Gastroesophageal sphincter (tissue), 4 donors: Measurements from ENCODE around the gene CD28. TPM values are rescaled to one million over a fixed set of nuclear protein-coding genes. Genes with fewer than 3 reads are reported as not detected.
A peak's percentile ranks its signal among the peaks of the same experiment; 100 is the strongest.

Experiments used
- ATAC-seq: fragments of 150-250 bp; one replicate; pipeline ENCODE4 v1.9.1; 2016; ENCODE audit warnings: mild to moderate bottlenecking, moderate library complexity
- H3K27ac ChIP-seq, 4 donors: fragments of 200-600 bp; sonication (generic) in 3 of 4; 1 replicate in 3 of 4; 2 replicates in 1 of 4; pipeline ENCODE4 v1.5.1; 2016 to 2019
- H3K27me3 ChIP-seq: fragments of 200-600 bp; sonication (generic); one replicate; pipeline ENCODE4 v1.5.1; 2019
- H3K36me3 ChIP-seq, 2 donors: fragments of 200-600 bp; sonication (generic); one replicate each; pipeline ENCODE4 v1.5.1; 2019; ENCODE audit warnings: control low read depth in 1 of 2
- H3K4me1 ChIP-seq, 3 donors: fragments of 200-600 bp; sonication (generic); 1 replicate in 2 of 3; 2 replicates in 1 of 3; pipeline ENCODE4 v1.5.1; 2016 to 2019; ENCODE audit warnings: control low read depth in 2 of 3
- H3K4me3 ChIP-seq, 2 donors: fragments of 200-600 bp; sonication (generic); one replicate each; pipeline ENCODE4 v1.5.1; 2019; ENCODE audit warnings: mild to moderate bottlenecking in 1 of 2, moderate library complexity in 1 of 2
- H3K9me3 ChIP-seq, 3 donors: fragments of 200-600 bp; sonication (generic); one replicate each; pipeline ENCODE4 v1.5.1; 2017 to 2019; ENCODE audit warnings: control low read depth in 2 of 3
- EP300 ChIP-seq: sonication (generic); formaldehyde crosslinking; IDR thresholded peaks from one replicate; pipeline ENCODE4 v1.6.1; 2017; ENCODE audit warnings: antibody characterized with exemption, mild to moderate bottlenecking
- POLR2A ChIP-seq, 2 donors: fragments of 450-650 bp; IDR thresholded peaks; one replicate each; pipeline ENCODE4 v1.6.1; 2017; ENCODE audit warnings: antibody characterized with exemption in 2 of 2, mild to moderate bottlenecking in 2 of 2, moderate library complexity in 1 of 2
- POLR2AphosphoS5 ChIP-seq: sonication (generic); formaldehyde crosslinking; IDR thresholded peaks from one replicate; pipeline ENCODE4 v1.6.1; 2017; ENCODE audit warnings: antibody characterized with exemption
- WGBS, 2 donors: methylation state at CpG; one replicate each; pipeline ENCODE4 v1.1.5; 2018; ENCODE audit warnings: low coverage in 1 of 2; 5-methylcytosine and 5-hydroxymethylcytosine counted together
- total RNA-seq, 4 donors: library from RNA; depleted of rRNA; stranded (reverse); fragments of >200 nt; gene quantifications; one replicate each; pipeline ENCODE4 v1.1.0, GENCODE V29; 2016
- TF ChIP-seq, protein P1 (sequence below), 4 experiments: fragments of 200-600 bp in 2 of 4; fragments of 450-650 bp in 2 of 4; sonication (generic) in 1 of 4; IDR thresholded peaks; one replicate each; pipeline ENCODE4 v1.5.1; 2017 to 2019; ENCODE audit warnings: antibody characterized with exemption in 4 of 4, mild to moderate bottlenecking in 2 of 4, moderate library complexity in 2 of 4

CD28 gene
- total RNA-seq, 4 donors from 2014 or later: 0.19 to 2.3 (median 1.4) TPM

DNA sequence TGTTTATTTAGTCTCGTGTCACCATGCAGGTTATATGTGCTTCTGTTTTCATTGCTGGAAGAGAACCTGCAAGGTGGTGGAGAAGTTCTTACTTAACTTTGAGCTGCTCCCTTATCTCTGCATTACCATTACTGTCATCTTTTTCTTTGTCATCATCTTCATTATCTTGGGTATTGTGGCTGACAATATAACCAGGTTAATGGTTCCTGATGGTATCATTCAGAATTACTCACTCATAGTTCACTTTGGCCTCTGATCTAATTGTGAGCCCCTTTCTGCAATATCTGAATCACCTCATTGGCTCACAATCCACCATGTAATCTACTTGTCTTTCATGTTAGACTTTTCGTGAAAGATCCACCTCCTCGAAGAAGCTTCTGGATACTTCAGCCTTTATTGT is 5.0 kb downstream of the CD28 start:
- H3K4me3 ChIP-seq: no peak overlapping the region
- ATAC-seq: no peak
- no peaks in the 10 kb centered on the region for H3K27me3 ChIP-seq
- H3K27ac ChIP-seq: no peak overlapping the region
- TF ChIP-seq, protein P1, sequence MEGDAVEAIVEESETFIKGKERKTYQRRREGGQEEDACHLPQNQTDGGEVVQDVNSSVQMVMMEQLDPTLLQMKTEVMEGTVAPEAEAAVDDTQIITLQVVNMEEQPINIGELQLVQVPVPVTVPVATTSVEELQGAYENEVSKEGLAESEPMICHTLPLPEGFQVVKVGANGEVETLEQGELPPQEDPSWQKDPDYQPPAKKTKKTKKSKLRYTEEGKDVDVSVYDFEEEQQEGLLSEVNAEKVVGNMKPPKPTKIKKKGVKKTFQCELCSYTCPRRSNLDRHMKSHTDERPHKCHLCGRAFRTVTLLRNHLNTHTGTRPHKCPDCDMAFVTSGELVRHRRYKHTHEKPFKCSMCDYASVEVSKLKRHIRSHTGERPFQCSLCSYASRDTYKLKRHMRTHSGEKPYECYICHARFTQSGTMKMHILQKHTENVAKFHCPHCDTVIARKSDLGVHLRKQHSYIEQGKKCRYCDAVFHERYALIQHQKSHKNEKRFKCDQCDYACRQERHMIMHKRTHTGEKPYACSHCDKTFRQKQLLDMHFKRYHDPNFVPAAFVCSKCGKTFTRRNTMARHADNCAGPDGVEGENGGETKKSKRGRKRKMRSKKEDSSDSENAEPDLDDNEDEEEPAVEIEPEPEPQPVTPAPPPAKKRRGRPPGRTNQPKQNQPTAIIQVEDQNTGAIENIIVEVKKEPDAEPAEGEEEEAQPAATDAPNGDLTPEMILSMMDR (IDR thresholded peaks at IDR 0.05): no peak
- TF ChIP-seq EP300 (no peak), POLR2AphosphoS5 (no peak), POLR2A (IDR thresholded peaks at IDR 0.05) (no peak)
- H3K4me1 ChIP-seq: no peaks in the 10 kb centered on the region
- H3K9me3 ChIP-seq: no peaks in the 10 kb centered on the region
- no peaks in the 10 kb centered on the region for H3K36me3 ChIP-seq
- 86 to 89% methylated on average over 3 of the region's 3 CpGs for WGBS, 2 donors

DNA sequence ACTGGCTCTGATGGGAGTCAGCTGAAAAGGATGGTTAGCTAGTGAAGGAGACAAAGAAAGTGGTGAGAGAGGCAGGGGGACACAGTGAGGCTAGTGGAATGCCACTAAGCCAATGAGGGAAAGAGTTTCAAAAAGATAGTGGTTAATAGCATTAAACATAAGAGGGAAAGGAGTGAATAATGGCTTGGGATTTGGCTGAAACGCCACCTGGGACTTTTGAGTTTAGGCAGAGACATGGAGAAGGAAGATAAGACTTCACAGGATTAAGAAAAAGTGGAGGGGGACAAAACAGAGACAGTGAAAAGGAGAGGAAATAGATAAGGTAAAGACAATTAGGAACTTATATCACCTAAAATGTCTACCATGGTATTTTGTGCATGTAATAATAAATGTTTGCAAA is 6.9 kb downstream of the CD28 start:
- no peak overlapping the region for H3K4me3 ChIP-seq
- H3K27me3 ChIP-seq: no peaks in the 10 kb centered on the region
- WGBS, 2 donors: 47 to 100% methylated on average over 1 of the region's 1 CpG
- no peaks in the 10 kb centered on the region for H3K4me1 ChIP-seq
- no peak for ATAC-seq
- H3K27ac ChIP-seq: no peak overlapping the region
- no peaks in the 10 kb centered on the region for H3K9me3 ChIP-seq
- TF ChIP-seq POLR2A (IDR thresholded peaks at IDR 0.05) (no peak), POLR2AphosphoS5 (no peak), EP300 (no peak)
- TF ChIP-seq, protein P1 (IDR thresholded peaks at IDR 0.05): no peak
- H3K36me3 ChIP-seq: no peaks in the 10 kb centered on the region

DNA sequence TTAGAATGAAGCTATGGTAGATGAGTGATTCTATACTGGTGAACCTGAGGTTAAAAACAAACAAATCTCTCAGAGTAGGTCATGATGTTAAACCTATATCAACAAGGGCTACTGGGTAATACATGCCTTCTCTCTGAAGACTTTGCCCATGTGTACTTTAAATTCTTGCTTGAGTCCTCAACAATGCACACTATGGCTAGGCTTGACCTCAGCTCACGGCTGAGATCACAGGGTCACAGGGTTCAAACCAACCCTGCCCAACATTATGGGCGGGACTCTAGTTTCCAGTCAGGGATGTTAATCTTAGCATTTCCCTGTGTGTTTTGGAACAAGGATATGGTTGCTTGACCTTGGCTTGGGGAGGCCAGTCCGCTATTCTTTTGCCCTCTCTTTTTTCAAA is 7.7 kb downstream of the CD28 start:
- Histone ChIP-seq H3K4me3 (no peak overlapping the region), H3K4me1 (no peaks in the 10 kb centered on the region), H3K27ac (no peak overlapping the region), H3K36me3 (no peaks in the 10 kb centered on the region), H3K9me3 (no peaks in the 10 kb centered on the region), H3K27me3 (no peaks in the 10 kb centered on the region)
- TF ChIP-seq EP300: no peak
- TF ChIP-seq, protein P1 (IDR thresholded peaks at IDR 0.05): no peak
- no peak for TF ChIP-seq POLR2A (IDR thresholded peaks at IDR 0.05)
- peak; percentile 20 for TF ChIP-seq POLR2AphosphoS5
- peak; percentile 34 for ATAC-seq
- WGBS, 2 donors: 70 to 80% methylated on average over 2 to 3 of the region's 3 CpGs

DNA sequence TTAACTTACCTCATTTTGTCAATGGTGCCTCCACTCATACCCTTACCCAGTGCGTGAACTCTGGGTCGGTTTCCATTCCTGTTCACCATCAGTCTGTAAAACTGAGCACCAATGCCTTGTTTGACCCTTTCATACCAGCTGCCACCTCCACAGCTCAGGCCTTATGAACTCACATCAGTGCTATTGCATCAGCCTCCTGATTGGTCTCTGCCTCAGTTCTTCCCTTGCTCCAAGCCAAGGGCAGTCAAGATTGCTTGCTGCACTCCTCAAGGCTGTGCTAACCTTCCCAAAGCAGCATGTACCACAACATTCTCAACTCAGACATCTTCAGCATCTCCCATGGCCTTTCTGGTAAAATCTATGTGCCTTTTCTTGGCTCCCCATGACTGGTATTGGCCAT is 9.3 kb downstream of the CD28 start:
- ATAC-seq: no peak
- no peak overlapping the region for H3K27ac ChIP-seq
- no peaks in the 10 kb centered on the region for H3K4me1 ChIP-seq
- no peak for TF ChIP-seq POLR2AphosphoS5
- TF ChIP-seq EP300: no peak
- no peak for TF ChIP-seq POLR2A (IDR thresholded peaks at IDR 0.05)
- TF ChIP-seq, protein P1 (IDR thresholded peaks at IDR 0.05): no peak
- H3K36me3 ChIP-seq: no peaks in the 10 kb centered on the region
- H3K27me3 ChIP-seq: no peaks in the 10 kb centered on the region
- no peaks in the 10 kb centered on the region for H3K9me3 ChIP-seq
- WGBS, 2 donors: 100% methylated on average over 2 of the region's 2 CpGs
- no peak overlapping the region for H3K4me3 ChIP-seq

DNA sequence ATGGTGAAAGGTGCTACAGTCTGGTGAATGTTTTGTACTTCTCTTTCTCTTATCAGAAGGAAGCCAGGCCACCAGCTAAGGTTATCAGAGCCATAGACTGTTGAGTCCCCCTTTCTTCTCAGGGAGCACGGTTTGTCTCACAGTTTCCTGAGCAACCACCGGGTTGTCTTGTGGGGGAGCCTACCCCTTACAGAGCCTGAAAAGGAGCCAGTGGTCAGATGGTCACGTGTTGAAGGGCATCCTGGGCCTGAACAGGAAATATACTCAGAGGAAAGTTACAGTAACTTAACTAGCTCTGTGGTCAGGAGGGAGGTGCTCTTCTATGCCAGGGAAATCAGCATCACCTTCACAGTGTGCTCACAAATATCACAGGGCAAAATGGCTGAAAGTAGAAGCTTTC is 11.6 kb downstream of the CD28 start:
- Histone ChIP-seq H3K9me3 (no peaks in the 10 kb centered on the region), H3K27ac (no peak overlapping the region), H3K4me3 (no peak overlapping the region), H3K36me3 (no peaks in the 10 kb centered on the region), H3K4me1 (no peaks in the 10 kb centered on the region), H3K27me3 (no peaks in the 10 kb centered on the region)
- peak; percentile 25 for ATAC-seq
- TF ChIP-seq POLR2A (IDR thresholded peaks at IDR 0.05) (no peak), EP300 (no peak), POLR2AphosphoS5 (no peak)
- TF ChIP-seq, protein P1 (IDR thresholded peaks at IDR 0.05): no peak
- WGBS, 2 donors: 63 to 80% methylated on average over 1 to 2 of the region's 3 CpGs
